Left lung (tissue), 10 donors: ENCODE results near the gene BRF1. TPM values are rescaled to one million over a fixed set of nuclear protein-coding genes. Genes with fewer than 3 reads are reported as not detected.

ENCODE experiments used
- ATAC-seq: fragments of 200-7000 bp; cut with Tn5 transposase; one replicate; pipeline ENCODE4 v1.9.1; 2020; ENCODE audit warnings: moderate library complexity
- DNase-seq, 4 donors: peaks; one replicate each; pipeline ENCODE4 v3.0.0-alpha.2; 2013 to 2020
- H3K27ac ChIP-seq, 2 donors: fragments of 200-600 bp; sonication (generic) in 1 of 2; one replicate each; pipeline versions ENCODE4 v1.5.0 to v1.8.0; 2020 to 2021
- H3K27me3 ChIP-seq, 2 donors: fragments of 200-600 bp; sonication (generic) in 1 of 2; one replicate each; pipeline versions ENCODE4 v1.5.0 to v1.8.0; 2020 to 2021
- H3K36me3 ChIP-seq, 2 donors: fragments of 200-600 bp; sonication (generic) in 1 of 2; one replicate each; pipeline versions ENCODE4 v1.5.0 to v1.8.0; 2020 to 2021
- H3K4me1 ChIP-seq, 2 donors: fragments of 200-600 bp; one replicate each; pipeline ENCODE4 v1.8.0; 2021
- H3K4me3 ChIP-seq, 2 donors: fragments of 200-600 bp; sonication (generic) in 1 of 2; one replicate each; pipeline versions ENCODE4 v1.5.0 to v1.8.0; 2020 to 2021; ENCODE audit warnings: mild to moderate bottlenecking in 1 of 2
- H3K9me3 ChIP-seq, 2 donors: fragments of 200-600 bp; sonication (generic) in 1 of 2; one replicate each; pipeline versions ENCODE4 v1.5.0 to v1.8.0; 2020 to 2021
- CTCF ChIP-seq, 2 donors: fragments of 200-600 bp; sonication (generic) in 1 of 2; IDR thresholded peaks; one replicate each; pipeline versions ENCODE4 v1.5.0 to v1.8.0; 2021; ENCODE audit warnings: antibody characterized with exemption in 2 of 2
- intact Hi-C, 2 donors: fragments of 100-400 bp; cut with DNase I; formaldehyde crosslinking; loops; one replicate each; pipeline versions ENCODE4 v1.11.2 to v1.14.2; 2022
- polyA plus RNA-seq, 6 donors: library from polyadenylated mRNA; unstranded; fragments of 120-200 nt; gene quantifications; one replicate each; pipeline ENCODE4 v1.2.1, GENCODE V29; 2013; ENCODE audit not compliant: insufficient read length in 6 of 6
- total RNA-seq, 2 donors: library from RNA; stranded (reverse); fragmentation: NEBNext Ultra II Directional; extraction: Animal tissue kit (Norgen Biotek cat#: 25700); gene quantifications; one replicate each; pipeline ENCODE4 v1.2.1, GENCODE V29; 2021
- donor health status: DM: no; HTN: yes; CAD: no.
- donor health status: DM: no; HTN: no; CAD: no.

Gene BRF1
- total and polyA plus RNA-seq, 8 donors = 32.7 to 45.1 (median 34.9) TPM

GRCh38 chr14:105323663-105324062, 22.9 kb upstream of the BRF1 start:
- intact Hi-C loops = no loop called here
- peaks cover 0 to 15% of the 10 kb centered on the region in 2 donors for H3K4me1 ChIP-seq

GRCh38 chr14:105322791-105323556, 22.2 kb upstream of the BRF1 start:
- ATAC-seq (no peak), DNase-seq (peak in 1 of 4 donors; percentile 76)
- Histone ChIP-seq H3K4me3 (no peak overlapping the region), H3K9me3 (no peaks in the 10 kb centered on the region), H3K36me3 (peaks cover 0 to 5% of the 10 kb centered on the region in 2 donors), H3K27me3 (no peaks in the 10 kb centered on the region), H3K27ac (no peak overlapping the region), H3K4me1 (peaks cover 0 to 10% of the 10 kb centered on the region in 2 donors)
- intact Hi-C loops = no loop called here
- no peak for TF ChIP-seq CTCF (IDR thresholded peaks at IDR 0.05)

More at GRCh38 chr14:105323663-105324062, 22.9 kb upstream of the BRF1 start:
- TF ChIP-seq CTCF (IDR thresholded peaks at IDR 0.05) = no peak
- Histone ChIP-seq H3K27me3 (no peaks in the 10 kb centered on the region), H3K27ac (no peak overlapping the region), H3K36me3 (peaks cover 0 to 5% of the 10 kb centered on the region in 2 donors), H3K9me3 (no peaks in the 10 kb centered on the region), H3K4me3 (no peak overlapping the region)
- DNase-seq (peak in 1 of 4 donors; percentile 64), ATAC-seq (no peak)

GRCh38 chr14:105317546-105317945, 16.7 kb upstream of the BRF1 start:
- peak in 2 of 4 donors; percentile 41 to 77 for DNase-seq
- H3K4me1 ChIP-seq = peaks cover 15 to 37% of the 10 kb centered on the region in 2 donors
- peak in 1 of 2 donors; percentile 20 for TF ChIP-seq CTCF (IDR thresholded peaks at IDR 0.05)
- H3K4me3 ChIP-seq = no peak overlapping the region
- intact Hi-C loops = no loop called here
- ATAC-seq = peak; percentile 19
- no peaks in the 10 kb centered on the region for H3K27me3 ChIP-seq
- no peaks in the 10 kb centered on the region for H3K36me3 ChIP-seq
- H3K27ac ChIP-seq = peak overlapping the region; percentile 24 to 39
- no peaks in the 10 kb centered on the region for H3K9me3 ChIP-seq

- intact Hi-C loops = no loop called here
- Histone ChIP-seq H3K27me3 (no peaks in the 10 kb centered on the region), H3K27ac (peak overlapping the region; percentile 24 to 39), H3K4me1 (peaks cover 15 to 37% of the 10 kb centered on the region in 2 donors), H3K4me3 (no peak overlapping the region), H3K36me3 (no peaks in the 10 kb centered on the region), H3K9me3 (no peaks in the 10 kb centered on the region)
- DNase-seq = peak in 2 of 4 donors; percentile 32 to 58
- no peak for TF ChIP-seq CTCF (IDR thresholded peaks at IDR 0.05)
- ATAC-seq = no peak
Measured at GRCh38 chr14:105316968-105317510, 16.2 kb upstream of the BRF1 start.

- H3K9me3 ChIP-seq = no peaks in the 10 kb centered on the region
- H3K27ac ChIP-seq = no peak overlapping the region
- H3K4me3 ChIP-seq = no peak overlapping the region
- H3K4me1 ChIP-seq = peaks cover 15 to 37% of the 10 kb centered on the region in 2 donors
- ATAC-seq = no peak
- no peaks in the 10 kb centered on the region for H3K36me3 ChIP-seq
- intact Hi-C loops = no loop called here
- H3K27me3 ChIP-seq = no peaks in the 10 kb centered on the region
- peak in 1 of 4 donors; percentile 28 for DNase-seq
- TF ChIP-seq CTCF (IDR thresholded peaks at IDR 0.05) = no peak
Measured at GRCh38 chr14:105316577-105316941, 15.8 kb upstream of the BRF1 start.
